GM21723 (cell line): Measurements from ENCODE around the gene NEDD9.

Experiments
- ATAC-seq: cut with Tn5 transposase; IDR thresholded peaks from one replicate; pipeline ENCODE4 v1.9.1; 2021; ENCODE audit warnings: mild to moderate bottlenecking, moderate library complexity; ENCODE audit not compliant: unreplicated experiment

NEDD9 gene

GRCh38 chr6:11218538-11219399 lies 13.7 kb downstream of the NEDD9 start:
- ATAC-seq: no peak

- no peak for ATAC-seq
Measured at GRCh38 chr6:11218102-11218442, 14.4 kb downstream of the NEDD9 start.

GRCh38 chr6:11217360-11218101 lies 14.9 kb downstream of the NEDD9 start:
- no peak for ATAC-seq

- no peak for ATAC-seq
Measured at GRCh38 chr6:11215773-11216172, 16.7 kb downstream of the NEDD9 start.

GRCh38 chr6:11214901-11215300 lies 17.6 kb downstream of the NEDD9 start:
- no peak for ATAC-seq

- no peak for ATAC-seq
Measured at GRCh38 chr6:11214084-11214833, 18.2 kb downstream of the NEDD9 start.

GRCh38 chr6:11213422-11214021 lies 18.9 kb downstream of the NEDD9 start:
- no peak for ATAC-seq

GRCh38 chr6:11212664-11213063 lies 19.8 kb downstream of the NEDD9 start:
- no peak for ATAC-seq

GRCh38 chr6:11211254-11211653 lies 21.2 kb downstream of the NEDD9 start:
- ATAC-seq: no peak

GRCh38 chr6:11210386-11211138 lies 21.9 kb downstream of the NEDD9 start:
- no peak for ATAC-seq

- ATAC-seq: no peak
Measured at GRCh38 chr6:11209906-11210305, 22.6 kb downstream of the NEDD9 start.

GRCh38 chr6:11209369-11209768 lies 23.1 kb downstream of the NEDD9 start:
- no peak for ATAC-seq

- no peak for ATAC-seq
Measured at GRCh38 chr6:11208854-11209253, 23.6 kb downstream of the NEDD9 start.

GRCh38 chr6:11208267-11208666 lies 24.2 kb downstream of the NEDD9 start:
- ATAC-seq: no peak

GRCh38 chr6:11207199-11207968 lies 25.1 kb downstream of the NEDD9 start:
- ATAC-seq: no peak

- no peak for ATAC-seq
Measured at GRCh38 chr6:11206576-11206975, 25.9 kb downstream of the NEDD9 start.

- ATAC-seq: no peak
Measured at GRCh38 chr6:11204794-11205366, 27.6 kb downstream of the NEDD9 start.

GRCh38 chr6:11204005-11204399 lies 28.5 kb downstream of the NEDD9 start:
- no peak for ATAC-seq

- ATAC-seq: no peak
Measured at GRCh38 chr6:11203306-11204004, 29.0 kb downstream of the NEDD9 start.
